GM12892 (cell line): Measurements from ENCODE around the gene OR4K14.

Experiments used
- POLR2A ChIP-seq: IDR thresholded peaks from 2 replicates; pipeline ENCODE4 v1.6.1; 2011; ENCODE audit warnings: low read depth, low read length, control low read depth
- POLR2AphosphoS5 ChIP-seq: IDR thresholded peaks from 2 replicates; pipeline ENCODE4 v1.6.1; 2011; ENCODE audit warnings: low read depth, low read length, control low read depth
- TAF1 ChIP-seq: IDR thresholded peaks from 2 replicates; pipeline ENCODE4 v1.6.1; 2011; ENCODE audit warnings: low read depth, mild to moderate bottlenecking, control low read depth, low read length, borderline replicate concordance

GRCh38 chr14:20008156-20008555, 11.0 kb downstream of the OR4K14 start:
- TF ChIP-seq POLR2A (no peak), TAF1 (no peak), POLR2AphosphoS5 (no peak)
